A673 (cell line): ENCODE measurements around the gene KCND2. TPM values are rescaled to one million over a fixed set of nuclear protein-coding genes. Genes with fewer than 3 reads are reported as not detected.

Experiments
- BruUV-seq: library from RNA; stranded (reverse); fragments of 400-500 nt; replicated peaks from 2 replicates; lab custom pipeline; 2021; lab: Mats Ljungman, UMichigan
- CTCF ChIA-PET: fragments of 300-600 bp; sonication (Branson Sonifier 250); formaldehyde crosslinking; loops from one replicate; lab custom pipeline; 2022; ENCODE audit warnings: antibody characterized with exemption; lab: Charles Lee
- POLR2A ChIA-PET: fragments of 300-600 bp; sonication (Branson Sonifier 250); formaldehyde crosslinking; loops from one replicate; lab custom pipeline; 2022; ENCODE audit warnings: antibody characterized with exemption; ENCODE audit not compliant: low non-redundant PET; lab: Charles Lee
- DNase-seq: peaks from one replicate; pipeline ENCODE4 v3.0.0-alpha.2; 2015; ENCODE audit warnings: low spot score
- H3K27ac ChIP-seq: fragments of 200-600 bp; sonication (generic); 2 replicates; pipeline ENCODE4 v1.5.1; 2016; ENCODE audit warnings: mixed run types, low read depth, mild to moderate bottlenecking, mixed read lengths, antibody characterized with exemption, low read length; ENCODE audit not compliant: poor library complexity, severe bottlenecking
- H3K27me3 ChIP-seq: fragments of 200-600 bp; sonication (generic); replicated peaks from 2 replicates; pipeline ENCODE4 v1.6.1; 2017; ENCODE audit warnings: mixed run types, low read depth, mild to moderate bottlenecking, mixed read lengths, antibody characterized with exemption, low read length; ENCODE audit not compliant: insufficient read depth, poor library complexity
- H3K36me3 ChIP-seq: fragments of 200-600 bp; sonication (generic); 2 replicates; pipeline ENCODE4 v1.6.1; 2016; ENCODE audit warnings: mixed run types, mild to moderate bottlenecking, mixed read lengths, antibody characterized with exemption, low read length; ENCODE audit not compliant: insufficient read depth, poor library complexity, severe bottlenecking
- H3K4me1 ChIP-seq: fragments of 200-600 bp; sonication (generic); 2 replicates; pipeline ENCODE4 v1.6.1; 2017; ENCODE audit warnings: mixed run types, mild to moderate bottlenecking, mixed read lengths, antibody characterized with exemption, low read length; ENCODE audit not compliant: insufficient read depth, poor library complexity, severe bottlenecking
- H3K4me3 ChIP-seq: fragments of 200-600 bp; sonication (generic); 2 replicates; pipeline ENCODE4 v1.5.1; 2016; ENCODE audit warnings: low read depth, mixed run types, mild to moderate bottlenecking, mixed read lengths, low read length; ENCODE audit not compliant: poor library complexity, severe bottlenecking
- H3K9me3 ChIP-seq: fragments of 200-600 bp; sonication (generic); 2 replicates; pipeline ENCODE4 v1.6.1; 2016; ENCODE audit warnings: mixed run types, low read depth, mild to moderate bottlenecking, mixed read lengths, antibody characterized with exemption, low read length; ENCODE audit not compliant: poor library complexity, severe bottlenecking
- EZH2 ChIP-seq: fragments of 200-600 bp; sonication (generic); IDR thresholded peaks from 2 replicates; pipeline ENCODE4 v1.6.1; 2017; ENCODE audit warnings: borderline replicate concordance, low read depth, mild to moderate bottlenecking, mixed read lengths, antibody characterized with exemption, low read length; ENCODE audit not compliant: poor library complexity, severe bottlenecking
- intact Hi-C: fragments of 100-400 bp; cut with micrococcal nuclease; formaldehyde crosslinking; loops from one replicate; pipeline ENCODE4 v1.10.0; 2022; ENCODE audit not compliant: unreplicated experiment
- total RNA-seq: library from RNA; stranded (reverse); gene quantifications from 2 replicates; pipeline ENCODE4 v1.2.3, GENCODE V29; 2021
- TF ChIP-seq, protein P1 (sequence below): fragments of 300-800, 200-600 bp; sonication (generic); conservative IDR thresholded peaks from 2 replicates; pipeline ENCODE4 v1.5.1; 2017; ENCODE audit warnings: low read depth, mild to moderate bottlenecking, antibody characterized with exemption, low read length, moderate library complexity, mixed read lengths

KCND2 gene
- total RNA-seq, 1 experiment from 2014 or later = not detected

DNA sequence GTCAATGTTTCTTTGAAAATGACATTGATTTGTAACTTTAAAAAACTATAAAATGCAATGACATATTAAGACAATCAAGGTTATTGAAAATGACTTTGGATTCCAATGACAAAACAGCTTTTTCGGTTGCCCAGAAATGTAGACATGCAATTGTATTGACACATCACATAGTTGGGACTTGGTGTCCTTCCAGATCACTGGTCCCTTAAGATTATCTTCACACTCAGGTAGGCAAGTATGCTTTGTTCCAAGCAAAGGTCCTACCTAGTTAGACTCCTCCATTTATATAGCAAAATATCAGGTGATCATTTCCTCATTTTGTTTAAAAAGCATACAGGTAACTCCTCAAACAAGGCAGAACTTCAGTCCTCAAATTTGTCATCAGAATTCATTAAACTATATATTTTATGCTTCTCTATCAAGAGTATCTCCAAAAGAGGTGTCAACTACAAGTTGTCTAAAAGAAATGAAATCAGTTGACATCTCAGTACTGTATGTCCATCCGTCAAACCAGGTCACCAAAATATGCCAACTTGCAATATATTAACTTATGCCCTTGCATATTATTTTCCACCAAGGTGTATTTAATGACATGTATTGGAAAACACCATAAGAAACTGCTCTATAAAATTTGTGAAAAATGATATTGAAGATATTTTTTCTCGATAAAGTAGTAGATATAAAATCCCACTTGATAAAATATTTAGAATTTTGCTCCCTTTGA lies 520.4 kb downstream of the KCND2 start:
- H3K27ac ChIP-seq = no peak overlapping the region
- H3K36me3 ChIP-seq = no peaks in the 10 kb centered on the region
- ChIA-PET POLR2A (no interaction called here), CTCF (interaction anchor here (1.0 kb wide), 1 partner anchor 148 kb away, joined by 3 read pairs; no protein-coding TSS in a partner anchor)
- H3K9me3 ChIP-seq = no peaks in the 10 kb centered on the region
- no peak overlapping the region for H3K4me3 ChIP-seq
- TF ChIP-seq EZH2 = no peak
- TF ChIP-seq, protein P1, sequence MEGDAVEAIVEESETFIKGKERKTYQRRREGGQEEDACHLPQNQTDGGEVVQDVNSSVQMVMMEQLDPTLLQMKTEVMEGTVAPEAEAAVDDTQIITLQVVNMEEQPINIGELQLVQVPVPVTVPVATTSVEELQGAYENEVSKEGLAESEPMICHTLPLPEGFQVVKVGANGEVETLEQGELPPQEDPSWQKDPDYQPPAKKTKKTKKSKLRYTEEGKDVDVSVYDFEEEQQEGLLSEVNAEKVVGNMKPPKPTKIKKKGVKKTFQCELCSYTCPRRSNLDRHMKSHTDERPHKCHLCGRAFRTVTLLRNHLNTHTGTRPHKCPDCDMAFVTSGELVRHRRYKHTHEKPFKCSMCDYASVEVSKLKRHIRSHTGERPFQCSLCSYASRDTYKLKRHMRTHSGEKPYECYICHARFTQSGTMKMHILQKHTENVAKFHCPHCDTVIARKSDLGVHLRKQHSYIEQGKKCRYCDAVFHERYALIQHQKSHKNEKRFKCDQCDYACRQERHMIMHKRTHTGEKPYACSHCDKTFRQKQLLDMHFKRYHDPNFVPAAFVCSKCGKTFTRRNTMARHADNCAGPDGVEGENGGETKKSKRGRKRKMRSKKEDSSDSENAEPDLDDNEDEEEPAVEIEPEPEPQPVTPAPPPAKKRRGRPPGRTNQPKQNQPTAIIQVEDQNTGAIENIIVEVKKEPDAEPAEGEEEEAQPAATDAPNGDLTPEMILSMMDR = no peak
- no peaks in the 10 kb centered on the region for H3K27me3 ChIP-seq
- no peak for DNase-seq
- H3K4me1 ChIP-seq = no peaks in the 10 kb centered on the region
- intact Hi-C loops = loop anchor here (5.0 to 10.0 kb wide), 4 partner anchors 149 to 541 kb away; no protein-coding TSS in a partner anchor
- no TSS peak for BruUV-seq

DNA sequence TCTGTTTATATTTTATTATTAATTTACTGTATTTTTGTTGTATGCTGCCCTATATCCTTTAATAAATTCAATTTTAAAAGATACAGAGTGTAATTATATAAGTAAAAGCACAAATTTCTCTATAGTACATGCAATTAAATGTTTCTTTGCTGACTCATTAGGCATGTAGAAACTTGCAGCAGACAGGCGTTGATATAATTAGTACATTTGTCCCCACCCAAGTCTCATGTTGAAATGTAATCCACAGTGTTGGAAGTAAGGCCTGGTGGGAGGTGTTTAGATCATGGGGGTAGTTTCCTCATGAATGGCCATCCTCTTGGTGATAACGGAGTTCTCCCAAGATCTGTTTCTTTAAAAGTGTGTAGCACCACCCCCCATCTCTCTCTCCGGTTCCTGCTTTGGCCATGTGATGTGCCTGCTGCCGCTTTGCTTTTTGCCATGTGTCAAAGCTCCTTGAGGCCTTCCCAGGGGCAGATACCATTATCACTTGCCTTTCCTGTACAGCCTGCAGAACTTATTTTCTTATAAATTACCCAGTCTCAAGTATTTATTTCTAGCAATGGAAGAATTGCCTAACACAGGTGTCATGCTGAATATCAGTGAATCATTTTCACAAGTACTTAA lies 521.2 kb downstream of the KCND2 start:
- Histone ChIP-seq H3K27me3 (no peaks in the 10 kb centered on the region), H3K27ac (no peak overlapping the region), H3K4me1 (no peaks in the 10 kb centered on the region), H3K36me3 (no peaks in the 10 kb centered on the region), H3K4me3 (no peak overlapping the region), H3K9me3 (no peaks in the 10 kb centered on the region)
- intact Hi-C loops = loop anchor here (5.0 to 10.0 kb wide), 4 partner anchors 148 to 541 kb away; no protein-coding TSS in a partner anchor
- TF ChIP-seq, protein P1 = no peak
- TF ChIP-seq EZH2 = no peak
- ChIA-PET CTCF (no interaction called here), POLR2A (no interaction called here)
- DNase-seq = no peak
- no TSS peak for BruUV-seq

GRCh38 chr7:120797026-120797645 lies 524.2 kb downstream of the KCND2 start:
- Histone ChIP-seq H3K27ac (no peak overlapping the region), H3K27me3 (no peaks in the 10 kb centered on the region), H3K9me3 (no peaks in the 10 kb centered on the region), H3K4me1 (no peaks in the 10 kb centered on the region), H3K4me3 (no peak overlapping the region), H3K36me3 (no peaks in the 10 kb centered on the region)
- TF ChIP-seq, protein P1 = no peak
- TF ChIP-seq EZH2 = no peak
- BruUV-seq = no TSS peak
- no peak for DNase-seq
- intact Hi-C loops = loop anchor here (10.0 kb wide), 1 partner anchor 538 kb away; no protein-coding TSS in a partner anchor
- POLR2A ChIA-PET = no interaction called here
- CTCF ChIA-PET = no interaction called here
